ENCODE measurements around the gene BMP5.
"Not testable (repeated sequence)": the region's sequence is repeated elsewhere in the genome, so short reads cannot be mapped to it uniquely, and the experiment has no call there.

BMP5 gene

DNA sequence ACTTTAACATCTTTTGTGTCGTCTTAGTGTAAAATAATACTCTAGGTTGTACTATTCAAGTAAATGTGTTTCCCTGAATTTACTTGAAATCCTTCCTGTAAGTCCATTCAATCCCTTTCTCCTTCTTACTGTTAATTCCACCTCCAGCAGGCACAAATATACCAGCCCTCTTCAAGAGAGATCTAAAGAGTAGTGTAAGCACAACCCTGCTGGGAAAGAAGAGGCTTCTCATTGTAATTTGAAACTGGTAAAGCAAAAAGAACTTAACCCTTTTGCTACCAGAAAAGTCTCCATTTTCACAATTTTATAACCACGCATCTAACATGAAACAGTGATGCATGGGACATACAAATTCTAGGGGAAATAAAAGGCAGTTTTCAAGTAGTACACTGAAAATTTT, at the start of gene BMP5:
TSS of gene BMP5 (minus strand) at position 191 of the 400 bp plus-strand sequence. CDS start 725 bp downstream, outside the sequence.
- no peak for DNase-seq (ENCODE audit: low spot score)

GRCh38 chr6:55922406-55922805, 47.0 kb upstream of the BMP5 start:
- DNase-seq (ENCODE audit: low spot score): no peak

- no peak for DNase-seq (ENCODE audit: low spot score)
These were observed 44.4 kb upstream of the BMP5 start for GRCh38 chr6:55919716-55920308.

DNA sequence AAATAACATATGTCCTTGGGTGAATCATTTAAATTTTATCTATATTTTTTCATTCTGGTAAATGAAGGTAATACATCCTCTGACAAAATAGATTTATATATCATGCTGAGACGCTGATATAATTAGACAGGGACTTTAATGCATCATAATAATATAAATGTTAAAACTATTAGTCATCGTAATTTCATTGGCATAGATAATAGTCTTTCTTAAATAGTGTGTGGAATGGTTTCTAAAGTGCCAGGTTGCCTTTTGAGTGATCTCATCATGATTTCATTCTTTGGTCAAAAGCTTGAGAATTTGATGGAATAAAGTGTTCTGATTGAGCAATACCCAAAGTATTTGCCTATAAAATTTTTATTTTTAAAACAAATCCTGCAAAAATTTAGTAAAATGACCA, 43.2 kb upstream of the BMP5 start:
- no peak for DNase-seq (ENCODE audit: low spot score)

- no peak for DNase-seq (ENCODE audit: low spot score)
These were observed 42.5 kb upstream of the BMP5 start for GRCh38 chr6:55917751-55918415.

GRCh38 chr6:55916188-55916587, 40.8 kb upstream of the BMP5 start:
- no peak for DNase-seq (ENCODE audit: low spot score)

GRCh38 chr6:55913228-55914195, 38.1 kb upstream of the BMP5 start:
- DNase-seq (ENCODE audit: low spot score): no peak

DNA sequence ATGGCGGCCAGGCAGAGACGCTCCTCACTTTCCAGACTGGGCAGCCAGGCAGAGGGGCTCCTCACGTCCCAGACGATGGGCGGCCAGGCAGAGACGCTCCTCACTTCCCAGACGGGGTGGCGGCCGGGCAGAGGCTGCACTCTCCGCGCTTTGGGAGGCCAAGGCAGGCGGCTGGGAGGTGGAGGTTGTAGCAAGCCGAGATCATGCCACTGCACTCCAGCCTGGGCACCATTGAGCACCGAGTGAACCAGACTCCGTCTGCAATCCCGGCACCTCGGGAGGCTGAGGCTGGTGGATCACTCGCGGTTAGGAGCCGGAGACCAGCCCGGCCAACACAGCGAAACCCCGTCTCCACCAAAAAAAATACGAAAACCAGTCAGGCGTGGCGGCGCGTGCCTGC, 35.1 kb upstream of the BMP5 start:
- DNase-seq (ENCODE audit: low spot score): not testable (repeated sequence)

DNA sequence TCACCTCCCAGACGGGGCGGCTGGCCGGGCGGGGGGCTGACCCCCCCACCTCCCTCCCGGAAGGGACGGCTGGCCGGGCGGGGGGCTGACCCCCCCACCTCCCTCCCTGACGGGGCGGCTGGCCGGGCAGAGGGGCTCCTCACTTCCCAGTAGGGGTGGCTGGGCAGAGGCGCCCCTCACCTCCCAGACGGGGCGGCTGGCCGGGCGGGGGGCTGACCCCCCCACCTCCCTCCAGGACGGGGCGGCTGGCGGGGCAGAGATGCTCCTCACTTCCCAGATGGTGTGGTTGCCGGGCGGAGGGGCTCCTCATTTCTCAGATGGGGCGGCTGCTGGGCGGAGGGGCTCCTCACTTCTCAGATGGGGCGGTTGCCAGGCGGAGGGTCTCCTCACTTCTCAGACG, 34.5 kb upstream of the BMP5 start:
- not testable (repeated sequence) for DNase-seq (ENCODE audit: low spot score)

DNA sequence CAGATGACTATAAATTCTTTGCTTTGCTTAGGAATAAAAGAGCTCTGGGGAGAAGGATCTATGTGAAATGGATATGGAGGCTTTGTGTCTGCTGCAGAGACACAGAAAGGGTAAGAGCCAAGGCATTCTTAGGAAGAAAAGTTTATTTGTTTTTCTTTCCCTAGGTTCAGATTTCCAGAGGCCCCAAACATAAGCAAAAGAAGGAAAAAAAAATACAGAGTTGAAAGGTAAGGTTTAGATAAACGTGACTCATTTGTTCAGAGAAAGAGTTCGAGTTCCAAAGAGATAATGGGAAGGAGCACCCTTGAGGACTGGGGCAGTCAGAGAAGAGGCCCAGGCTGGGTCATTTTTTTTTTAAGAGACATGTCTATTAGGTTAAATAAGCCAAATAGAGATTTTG, 27.4 kb upstream of the BMP5 start:
- no peak for DNase-seq (ENCODE audit: low spot score)

DNA sequence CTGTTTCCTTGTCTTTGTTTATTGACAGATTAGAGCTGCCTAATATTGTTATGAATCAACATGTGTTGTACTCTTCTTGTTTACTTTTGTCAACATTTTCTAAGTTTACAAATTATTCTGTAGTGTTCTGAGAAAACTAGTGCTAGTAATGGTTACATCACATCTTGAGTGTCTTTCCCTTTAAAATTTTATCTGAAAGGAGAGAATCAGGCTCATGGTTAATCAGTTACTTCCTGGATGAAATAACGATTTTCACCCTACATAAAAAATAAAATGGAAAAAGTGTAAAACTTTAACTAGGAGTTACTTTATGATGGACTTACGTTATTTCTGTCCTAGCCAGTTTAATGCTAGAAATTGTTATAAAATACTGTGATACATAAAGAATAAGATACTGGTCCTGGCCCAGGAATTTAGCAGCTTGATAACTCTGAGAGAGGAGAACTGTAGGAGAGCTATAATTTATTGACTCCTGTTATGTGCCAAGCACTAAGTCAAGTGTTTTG, 26.4 kb upstream of the BMP5 start:
- DNase-seq (ENCODE audit: low spot score): no peak

- DNase-seq (ENCODE audit: low spot score): no peak
These were observed 23.0 kb upstream of the BMP5 start for GRCh38 chr6:55898342-55898741.

DNA sequence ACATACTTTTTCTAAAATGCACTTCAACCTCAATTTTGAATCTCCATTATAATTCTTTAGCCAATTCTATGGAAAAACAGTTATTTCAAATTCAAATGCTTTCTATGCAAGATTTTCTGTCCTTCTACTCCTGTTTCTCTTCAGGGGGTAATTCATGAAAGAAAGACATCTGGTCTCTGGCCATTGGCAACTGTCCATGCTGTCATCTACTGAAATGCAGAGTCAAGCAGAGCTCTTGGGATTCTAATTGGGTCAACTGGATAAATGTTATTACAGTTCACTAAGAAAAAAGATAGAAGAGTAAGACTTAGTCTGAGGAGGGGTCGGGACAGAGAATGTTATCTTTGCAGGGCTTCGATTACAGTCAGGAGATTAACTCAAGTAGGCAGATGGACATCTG, 22.0 kb upstream of the BMP5 start:
- DNase-seq (ENCODE audit: low spot score): no peak

DNA sequence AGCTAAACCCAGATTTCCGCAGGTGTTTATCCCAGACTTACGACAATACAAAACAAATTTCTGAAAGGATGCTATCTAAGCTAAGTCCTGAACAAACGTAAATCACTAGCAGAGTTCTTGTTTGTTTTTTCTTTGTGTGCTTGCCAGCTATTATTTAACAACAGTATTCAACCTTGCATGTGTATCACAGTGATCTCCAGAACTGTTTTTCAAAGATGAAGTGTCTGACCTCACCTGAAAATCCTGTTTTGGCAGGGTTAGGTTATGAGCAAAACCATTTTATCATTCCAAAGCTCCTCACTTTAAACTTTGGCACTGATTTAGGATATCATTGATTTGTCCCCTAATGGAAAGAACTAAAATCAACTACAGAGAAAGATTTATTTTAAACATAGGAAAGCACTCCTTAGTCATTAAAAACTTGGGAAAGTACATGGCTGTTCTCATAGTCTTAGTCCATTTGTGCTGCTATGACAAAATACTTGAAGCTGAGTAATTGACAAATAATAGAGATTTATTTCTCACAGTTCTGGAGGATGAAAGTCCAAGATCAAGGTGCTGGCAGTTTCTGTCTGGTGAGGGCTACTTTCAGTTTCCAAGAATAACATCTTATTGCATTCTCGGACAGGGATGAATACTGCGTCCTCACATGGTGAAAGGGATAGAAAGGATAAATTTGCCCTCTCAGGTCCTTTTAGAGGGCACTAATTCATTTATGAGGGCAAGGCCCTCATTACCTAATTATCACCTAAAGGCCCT, 20.8 kb upstream of the BMP5 start:
- no peak for DNase-seq (ENCODE audit: low spot score)

DNA sequence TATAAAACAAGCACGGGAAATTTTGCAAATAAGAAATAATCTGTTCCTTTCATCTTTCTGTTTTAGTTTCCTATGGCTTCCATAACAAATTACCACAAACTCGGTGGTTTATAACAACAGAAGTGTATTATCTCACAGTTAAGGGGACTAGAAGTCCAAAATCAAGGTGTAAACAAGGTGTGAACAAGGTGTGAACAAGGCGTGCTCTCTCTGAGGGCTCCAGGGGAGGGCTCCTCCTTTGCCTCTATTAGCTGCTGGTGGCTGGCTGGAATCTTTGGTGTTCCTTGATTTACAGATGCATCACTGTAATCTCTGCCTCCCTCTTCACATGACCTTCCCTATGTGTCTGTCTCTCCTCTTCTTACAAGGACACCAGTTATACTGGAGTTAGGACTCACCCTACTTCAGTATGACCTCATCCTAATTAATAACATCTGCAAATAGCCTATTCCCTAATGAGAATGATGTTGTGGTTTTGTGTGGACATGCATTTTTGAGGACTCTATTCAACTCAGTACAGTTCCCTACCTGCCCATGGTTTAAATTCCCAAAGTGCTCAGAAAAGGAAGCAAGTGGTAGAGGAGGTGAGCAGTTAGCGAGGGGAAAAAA, 17.5 kb upstream of the BMP5 start:
- DNase-seq (ENCODE audit: low spot score): no peak

DNA sequence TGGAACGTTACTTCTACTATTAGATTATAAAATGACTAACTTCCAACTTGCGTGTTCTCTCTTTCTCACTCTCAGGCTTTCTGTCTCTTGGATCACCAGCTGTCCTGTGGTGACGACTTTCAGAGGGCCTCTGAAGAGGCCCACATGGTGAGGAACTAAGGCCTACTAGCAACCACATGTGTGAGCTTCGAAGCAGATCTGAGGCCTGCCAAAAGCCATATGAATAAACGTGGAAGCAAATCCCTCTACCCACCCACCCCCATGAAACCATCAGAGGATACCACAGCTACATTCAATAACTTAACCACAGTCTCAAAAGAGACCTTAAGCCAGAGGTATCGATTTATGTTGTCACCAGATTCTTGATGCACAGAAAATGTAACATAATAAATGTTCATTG, 13.5 kb upstream of the BMP5 start:
- DNase-seq (ENCODE audit: low spot score): no peak

GRCh38 chr6:55886185-55886836, 10.9 kb upstream of the BMP5 start:
- DNase-seq (ENCODE audit: low spot score): peak; percentile 9

- peak; percentile 7 for DNase-seq (ENCODE audit: low spot score)
These were observed 7.6 kb upstream of the BMP5 start for GRCh38 chr6:55882718-55883569.

GRCh38 chr6:55877283-55877682, 1.9 kb upstream of the BMP5 start:
- DNase-seq (ENCODE audit: low spot score): no peak

- no peak for DNase-seq (ENCODE audit: low spot score)
These were observed 1.1 kb downstream of the BMP5 start for GRCh38 chr6:55874316-55874715.
